Renal pelvis (tissue), 4 donors: Measurements from ENCODE around the gene HOMER2. TPM values are rescaled to one million over a fixed set of nuclear protein-coding genes. Genes with fewer than 3 reads are reported as not detected.
"Not testable (repeated sequence)": the region's sequence is repeated elsewhere in the genome, so short reads cannot be mapped to it uniquely, and the experiment has no call there.

Source experiments
- DNase-seq: peaks from one replicate; pipeline ENCODE4 v3.0.0-alpha.2; 2013
- polyA plus RNA-seq, 3 donors: library from polyadenylated mRNA; unstranded; fragments of 120-200 nt; gene quantifications; one replicate each; pipeline ENCODE4 v1.2.1, GENCODE V29; 2013; ENCODE audit not compliant: insufficient read length in 3 of 3

Gene HOMER2
- polyA plus RNA-seq, 3 donors, result 31.9 to 35.8 (median 33.9) TPM

DNA sequence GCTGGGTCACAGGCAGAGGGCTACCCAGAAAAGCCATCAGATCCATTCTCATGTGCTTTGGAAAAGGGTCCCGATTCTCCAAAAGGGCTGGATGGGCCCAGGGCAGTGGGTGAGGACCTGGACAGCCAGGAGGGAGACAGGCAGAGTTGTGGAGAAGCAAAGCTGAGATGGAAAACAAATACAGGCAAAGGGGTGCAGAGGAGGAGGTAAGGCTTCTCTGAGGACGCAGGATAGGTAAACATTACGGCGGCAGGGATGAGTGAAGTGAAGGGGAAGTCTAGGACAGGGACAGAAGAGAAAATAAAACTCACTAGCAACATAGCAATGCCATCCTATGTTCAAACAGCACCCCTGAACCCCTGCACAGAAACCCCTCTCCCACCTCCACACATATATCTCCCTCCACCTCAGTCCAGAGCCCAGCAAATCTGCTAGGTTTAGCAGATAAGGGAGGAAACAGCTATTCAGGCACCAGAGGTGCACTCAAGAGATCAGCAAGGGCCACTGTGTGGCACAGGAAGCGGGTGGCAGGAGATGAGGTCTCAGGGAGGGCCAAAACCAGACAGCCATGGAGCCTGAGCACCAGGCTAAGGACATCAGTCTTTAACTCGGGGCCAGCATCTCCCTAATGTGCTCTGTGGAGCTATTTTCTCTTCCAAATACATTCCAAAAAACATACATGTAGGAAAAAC, 51.3 kb downstream of the HOMER2 start:
- DNase-seq, result no peak

DNA sequence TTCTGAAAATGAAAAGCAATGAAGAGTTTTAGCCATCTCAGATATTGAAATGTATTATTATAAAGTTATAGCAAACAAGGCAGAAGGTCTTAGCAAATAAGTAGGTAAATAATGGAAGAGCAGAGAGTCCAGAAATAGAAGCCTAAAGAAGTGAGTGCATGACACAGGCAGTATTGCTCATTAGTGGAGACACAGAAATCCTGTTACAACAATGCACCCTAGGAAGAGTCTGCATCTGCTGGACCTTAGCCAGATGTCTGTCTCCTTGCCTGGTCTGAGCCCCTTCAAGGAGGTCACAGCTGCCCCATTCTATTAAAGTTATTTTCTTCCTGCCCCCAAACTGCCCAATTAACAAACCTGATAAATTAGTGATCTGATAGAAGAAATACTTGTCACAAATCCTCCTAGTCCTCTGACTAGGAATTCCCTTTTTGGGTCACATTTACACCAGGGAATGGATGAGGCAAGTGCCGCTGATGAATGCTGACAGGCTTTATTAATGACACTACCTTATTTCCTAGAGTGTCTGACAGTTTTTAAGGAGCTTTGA, 51.9 kb downstream of the HOMER2 start:
- DNase-seq, result no peak

DNA sequence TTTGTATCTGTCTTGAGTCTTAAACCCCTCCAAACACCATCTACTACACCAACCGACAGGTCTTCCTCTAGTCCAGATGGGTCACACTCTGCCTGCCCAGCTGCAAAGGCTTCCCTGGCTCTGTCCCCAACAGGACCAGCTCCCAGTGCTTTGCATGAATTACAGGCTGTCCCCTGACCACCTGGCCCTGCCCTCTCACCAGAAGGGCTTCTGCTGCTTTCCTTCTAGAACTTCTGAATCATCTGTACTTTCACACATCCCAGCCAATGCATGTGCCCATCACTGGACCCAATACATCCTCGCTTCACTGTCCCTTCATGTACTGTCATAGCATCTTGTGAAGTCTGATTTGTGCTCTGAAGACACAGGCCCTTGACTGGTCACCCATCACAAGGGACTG, 53.6 kb downstream of the HOMER2 start:
- no peak for DNase-seq

DNA sequence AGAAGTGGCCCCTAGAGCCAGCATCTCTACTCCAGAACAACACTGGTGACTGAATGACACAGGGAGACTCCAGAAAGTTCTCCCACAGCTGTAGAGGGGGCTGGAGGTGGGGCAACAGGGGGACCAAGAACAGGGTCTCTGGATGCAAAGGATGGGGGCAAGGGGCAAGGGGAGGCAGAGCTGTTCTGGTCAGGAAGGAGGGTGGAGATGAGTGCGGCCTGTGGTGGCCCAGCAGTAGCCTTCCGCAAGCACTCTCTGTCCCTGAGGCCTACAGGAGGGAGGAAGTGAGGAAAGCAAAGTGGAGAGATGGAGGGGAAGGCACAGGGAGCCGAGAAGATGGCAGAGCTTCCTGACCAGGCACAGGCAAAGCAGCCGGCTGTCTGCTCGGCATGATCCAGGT, 56.5 kb downstream of the HOMER2 start:
- no peak for DNase-seq

DNA sequence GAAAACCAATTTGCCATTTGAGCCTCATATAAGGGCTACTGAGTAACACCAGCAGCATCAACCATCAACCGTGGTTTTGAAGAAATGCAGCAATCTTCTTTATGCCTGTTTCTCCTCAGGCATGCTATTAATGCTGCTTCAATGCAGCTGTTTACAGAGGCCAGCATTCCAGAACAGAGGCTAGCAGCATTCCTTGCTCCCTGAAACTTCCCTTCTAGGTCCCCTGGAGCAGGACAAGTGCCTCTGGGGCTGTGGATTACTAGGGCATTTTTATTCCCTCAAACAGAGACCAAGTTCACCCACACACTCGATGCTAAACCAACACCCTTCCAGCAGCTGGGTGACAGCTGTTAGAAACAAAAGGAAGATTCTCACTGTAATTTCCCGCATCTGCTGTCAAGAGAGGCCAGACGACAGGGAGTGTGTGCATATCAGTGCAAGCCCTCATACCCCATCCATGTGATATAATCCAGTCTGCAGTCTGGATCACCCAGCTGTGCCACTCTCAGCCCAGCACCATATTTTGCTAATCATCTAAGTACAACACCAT, 57.5 kb downstream of the HOMER2 start:
- peak; percentile 16 for DNase-seq

DNA sequence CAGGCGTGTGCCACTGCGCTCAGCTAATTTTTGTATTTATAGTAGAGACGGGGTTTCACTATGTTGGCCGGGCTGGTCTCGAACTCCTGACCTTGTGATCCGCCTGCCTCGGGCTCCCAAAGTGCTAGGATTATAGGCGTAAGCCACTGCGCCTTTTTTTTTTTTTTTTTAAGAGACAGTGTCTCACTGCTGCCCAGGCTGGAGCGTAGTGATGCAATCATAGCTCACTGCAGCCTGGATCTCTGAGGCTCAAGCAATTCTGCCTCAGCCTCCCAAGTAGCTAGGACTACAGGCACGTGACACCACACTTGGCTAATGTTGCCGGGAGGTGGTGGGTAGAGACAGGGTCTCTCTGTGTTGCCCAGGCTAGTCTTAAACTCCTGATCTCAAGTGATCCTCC, 59.0 kb downstream of the HOMER2 start:
- not testable (repeated sequence) for DNase-seq

DNA sequence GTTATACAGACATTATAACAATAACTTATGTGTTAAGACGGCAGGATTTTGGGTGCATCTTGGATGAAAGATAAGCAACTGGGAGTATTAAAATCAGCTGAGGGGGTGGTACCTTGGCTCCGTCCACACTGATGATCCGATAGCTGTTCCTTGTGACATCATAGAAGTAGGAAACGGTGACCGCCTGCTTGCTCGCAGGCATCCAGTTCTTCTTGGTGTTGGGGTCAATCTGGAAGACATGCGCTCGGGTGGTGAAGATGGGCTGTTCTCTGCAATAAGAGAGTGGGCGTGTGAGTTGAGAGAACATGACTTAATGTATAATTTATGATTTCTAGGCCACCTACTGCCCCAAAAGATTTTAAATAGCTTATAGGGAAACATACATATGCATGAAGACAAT, 59.9 kb downstream of the HOMER2 start:
- DNase-seq, result no peak

DNA sequence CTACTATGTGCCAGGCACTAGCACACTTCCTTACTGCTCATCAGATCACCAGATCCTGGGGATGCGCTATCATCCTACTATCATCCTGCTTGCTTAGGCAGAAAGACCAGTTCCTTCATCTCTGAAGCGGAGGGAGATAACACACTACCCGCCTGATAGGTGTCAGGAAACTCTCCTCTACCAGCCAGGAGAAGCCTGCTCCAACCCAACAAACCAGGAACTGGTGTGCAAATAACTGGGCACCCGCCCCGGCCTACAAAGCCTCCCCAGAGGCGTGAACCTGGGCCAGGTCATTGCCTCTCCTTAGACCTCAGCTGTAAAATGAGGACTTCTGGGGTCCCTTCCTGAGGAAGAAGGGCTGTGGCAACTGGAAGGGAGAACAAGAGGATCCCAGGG, 61.5 kb downstream of the HOMER2 start:
- DNase-seq, result no peak

DNA sequence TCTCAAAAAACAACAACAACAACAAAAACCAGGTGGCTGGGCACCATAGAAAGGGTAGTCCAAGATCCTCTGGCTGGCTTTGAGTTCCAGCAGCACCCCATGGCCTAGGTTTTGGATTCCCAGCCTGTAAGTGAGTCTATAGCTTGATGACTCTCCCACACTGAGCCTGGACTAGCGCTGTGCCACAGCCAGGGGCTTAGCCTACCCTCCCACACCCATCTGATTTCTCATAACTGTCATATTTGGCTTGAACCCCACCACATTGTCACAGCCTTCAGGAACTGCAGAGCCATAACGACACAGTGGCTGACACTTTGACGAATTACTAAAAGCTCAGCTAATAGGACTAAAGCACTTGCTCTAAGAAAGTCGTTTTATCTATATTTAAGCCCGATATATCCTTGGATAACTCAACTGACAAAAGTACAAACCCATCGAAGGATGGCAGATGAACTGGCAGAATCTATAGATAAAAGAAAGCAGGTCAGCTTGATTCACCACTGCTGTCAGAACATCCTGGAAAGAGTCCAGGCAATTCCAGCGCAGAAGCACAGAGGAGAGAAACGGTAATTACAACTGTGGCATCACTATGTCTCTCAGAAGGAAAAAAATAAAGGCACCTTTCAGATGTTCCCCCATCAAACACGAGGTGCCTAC, 62.1 kb downstream of the HOMER2 start:
- no peak for DNase-seq

DNA sequence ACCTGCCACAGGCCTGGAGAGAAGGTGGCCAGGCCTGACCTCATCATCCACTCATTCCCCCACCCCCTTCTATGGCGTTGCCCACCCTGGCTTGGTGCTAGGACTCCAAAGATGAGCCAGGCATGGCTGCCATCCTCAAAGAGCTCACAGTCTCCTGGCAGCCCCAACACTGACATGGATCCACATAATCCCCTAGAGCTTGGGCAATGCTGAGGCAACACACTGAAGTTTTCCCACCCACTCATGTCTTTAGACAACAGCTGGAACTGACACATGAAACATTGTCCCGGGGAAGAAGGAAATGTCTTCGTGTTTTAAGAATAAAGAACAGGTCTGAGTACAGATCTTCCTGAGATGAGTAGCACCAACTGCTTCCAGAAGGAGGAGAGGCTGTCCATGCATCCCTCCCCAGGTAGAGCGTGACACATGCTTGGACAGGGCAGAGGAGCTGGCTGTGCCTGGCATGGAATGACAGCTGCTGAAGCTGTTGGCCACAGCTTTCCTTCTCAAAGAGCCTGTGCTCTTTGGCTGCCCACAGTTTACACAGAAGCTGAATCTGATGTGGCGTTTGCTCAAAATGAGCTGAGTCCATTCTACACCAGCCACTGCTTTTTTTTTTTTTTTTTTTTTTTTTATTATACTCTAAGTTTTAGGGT, 70.1 kb downstream of the HOMER2 start:
- no peak for DNase-seq

DNA sequence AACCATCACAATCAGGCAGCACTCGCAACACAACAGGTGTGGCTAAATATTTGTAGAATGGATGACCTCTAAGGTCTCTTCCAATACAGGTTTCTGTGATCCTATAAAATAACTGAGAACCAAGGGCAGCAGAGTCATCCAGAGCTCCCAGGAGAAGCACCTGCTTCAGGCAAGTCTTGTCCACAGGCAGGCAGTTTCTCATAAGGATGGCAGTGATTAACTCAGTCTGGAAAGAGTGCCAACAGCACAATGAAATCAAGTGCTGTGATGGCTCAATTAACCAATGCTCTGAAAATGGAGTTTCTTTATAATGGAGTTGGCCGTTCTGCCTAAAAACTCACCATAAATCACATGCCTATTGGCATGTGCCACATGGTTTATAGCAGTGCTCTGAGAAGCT, 70.8 kb downstream of the HOMER2 start:
- DNase-seq, result no peak

DNA sequence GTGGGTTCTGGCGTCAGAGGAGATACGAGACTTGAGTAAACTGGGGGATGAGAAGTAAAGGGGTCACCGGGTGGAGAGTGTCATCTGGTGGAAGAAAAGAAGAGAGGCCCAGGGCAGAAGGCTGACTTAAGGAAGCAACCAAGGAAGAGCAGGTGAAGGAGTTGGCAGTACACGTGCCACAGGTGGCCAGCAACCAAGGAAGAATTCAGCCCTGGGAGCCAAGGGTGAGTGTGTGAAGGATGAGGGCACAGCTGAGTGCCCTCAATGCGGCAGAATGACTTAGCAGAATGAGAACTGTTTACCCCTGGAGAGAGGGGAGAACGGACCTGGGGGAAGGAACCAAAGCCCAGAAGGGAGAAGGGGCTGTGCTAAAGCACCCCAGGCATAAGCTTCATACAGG, 71.8 kb downstream of the HOMER2 start:
- no peak for DNase-seq

DNA sequence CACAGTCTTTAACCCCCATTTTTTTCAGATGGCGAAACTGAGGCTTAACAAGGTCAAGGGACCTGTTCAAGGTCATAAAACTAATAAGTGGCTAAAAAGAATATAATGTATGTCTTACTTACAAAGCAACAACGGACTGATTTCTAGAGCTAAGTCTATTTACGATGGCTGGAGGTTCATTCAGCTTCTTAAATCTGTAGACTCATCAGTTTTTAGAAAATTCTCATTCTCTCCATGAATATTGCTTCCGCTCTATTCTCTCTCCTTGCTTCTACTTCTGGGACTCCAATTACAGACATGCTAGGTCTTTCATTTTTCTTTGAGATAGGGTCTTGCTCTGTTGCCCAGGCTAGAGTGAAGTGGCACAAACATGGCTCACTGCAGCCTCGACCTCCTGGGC, 74.2 kb downstream of the HOMER2 start:
- no peak for DNase-seq

DNA sequence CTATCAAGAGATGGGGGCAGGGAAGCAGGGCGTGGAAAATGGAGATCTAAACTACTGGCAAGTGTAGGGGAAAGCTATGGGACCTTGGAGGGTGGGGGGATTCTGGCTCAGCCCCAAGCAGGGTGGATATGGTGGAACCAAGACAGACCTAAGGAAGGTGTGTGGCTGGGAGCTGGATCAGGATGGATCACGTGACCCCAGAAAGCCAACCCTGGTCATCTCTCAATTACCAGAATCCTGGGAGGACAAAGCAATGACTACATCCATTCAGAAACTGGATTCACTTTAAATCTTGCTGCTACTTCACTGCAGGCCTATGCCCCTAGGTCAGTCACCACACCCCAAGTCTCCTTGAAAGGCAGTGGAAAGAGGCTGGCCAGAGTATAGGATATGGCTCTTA, 74.7 kb downstream of the HOMER2 start:
- no peak for DNase-seq

DNA sequence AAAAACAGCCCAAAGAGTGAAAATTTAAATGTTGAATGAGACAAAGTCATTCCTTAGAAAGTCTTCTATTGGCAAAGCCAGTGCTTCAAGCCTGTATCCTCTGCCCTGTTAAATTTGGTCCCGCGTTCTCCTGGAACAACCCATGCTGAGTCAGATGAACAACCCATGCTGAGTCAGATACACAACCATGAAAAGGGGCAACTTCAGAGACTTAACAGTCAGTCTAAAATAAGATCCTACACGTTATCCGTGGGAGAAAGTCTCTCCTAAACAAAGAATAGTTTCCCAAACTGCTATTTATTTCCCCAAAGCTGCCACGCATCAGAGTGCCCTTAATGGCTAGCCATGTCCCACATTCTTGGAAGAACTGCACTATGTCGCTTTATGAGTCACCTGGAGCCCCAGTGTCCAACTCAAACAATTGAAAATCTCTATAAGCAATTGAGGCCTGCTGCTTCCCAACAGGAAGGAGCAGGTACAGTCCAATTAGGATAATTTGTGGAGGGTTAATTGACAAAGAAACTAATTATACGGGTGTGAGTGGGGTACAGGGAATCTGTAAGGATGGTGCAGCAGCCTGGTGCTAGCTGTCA, 77.0 kb downstream of the HOMER2 start:
- DNase-seq, result no peak

DNA sequence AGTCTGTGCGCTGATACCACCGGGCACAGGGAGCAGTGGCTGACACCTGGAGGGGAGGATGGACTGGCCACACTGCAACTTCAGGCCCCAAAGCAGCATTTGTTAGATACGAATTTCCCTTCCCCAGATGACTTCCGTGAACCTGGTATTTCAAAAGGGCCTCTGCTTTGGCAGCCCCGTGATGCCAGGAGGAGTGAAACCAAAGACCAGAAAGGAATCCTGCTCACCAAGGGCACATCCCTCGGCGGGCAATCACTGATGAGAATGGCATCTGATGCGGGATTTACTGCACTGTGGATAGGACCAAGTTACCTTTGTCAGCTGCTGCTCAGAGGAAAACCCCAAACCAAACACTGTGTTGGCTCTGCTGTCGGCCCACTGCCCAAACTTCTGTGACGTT, 77.6 kb downstream of the HOMER2 start:
- DNase-seq, result no peak

DNA sequence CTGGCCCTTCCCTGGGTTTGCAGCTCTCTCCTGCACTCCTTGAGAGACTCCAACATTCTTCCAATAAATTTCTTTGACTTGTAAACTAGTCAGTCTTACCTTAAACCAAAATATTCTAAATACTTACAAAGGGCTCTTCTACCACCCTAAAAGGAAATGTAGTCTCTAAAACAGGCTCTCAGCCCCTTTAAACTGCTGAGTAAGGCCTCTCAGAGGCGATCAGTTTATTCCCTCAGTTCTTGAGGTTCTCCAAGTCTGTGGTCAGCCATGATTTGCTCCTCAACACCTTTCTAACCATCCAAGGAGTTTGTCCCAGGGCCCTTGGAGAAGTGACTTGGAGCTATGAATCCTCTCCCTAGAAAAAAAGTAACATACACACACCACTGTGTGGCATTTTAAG, 78.3 kb downstream of the HOMER2 start:
- DNase-seq, result no peak

DNA sequence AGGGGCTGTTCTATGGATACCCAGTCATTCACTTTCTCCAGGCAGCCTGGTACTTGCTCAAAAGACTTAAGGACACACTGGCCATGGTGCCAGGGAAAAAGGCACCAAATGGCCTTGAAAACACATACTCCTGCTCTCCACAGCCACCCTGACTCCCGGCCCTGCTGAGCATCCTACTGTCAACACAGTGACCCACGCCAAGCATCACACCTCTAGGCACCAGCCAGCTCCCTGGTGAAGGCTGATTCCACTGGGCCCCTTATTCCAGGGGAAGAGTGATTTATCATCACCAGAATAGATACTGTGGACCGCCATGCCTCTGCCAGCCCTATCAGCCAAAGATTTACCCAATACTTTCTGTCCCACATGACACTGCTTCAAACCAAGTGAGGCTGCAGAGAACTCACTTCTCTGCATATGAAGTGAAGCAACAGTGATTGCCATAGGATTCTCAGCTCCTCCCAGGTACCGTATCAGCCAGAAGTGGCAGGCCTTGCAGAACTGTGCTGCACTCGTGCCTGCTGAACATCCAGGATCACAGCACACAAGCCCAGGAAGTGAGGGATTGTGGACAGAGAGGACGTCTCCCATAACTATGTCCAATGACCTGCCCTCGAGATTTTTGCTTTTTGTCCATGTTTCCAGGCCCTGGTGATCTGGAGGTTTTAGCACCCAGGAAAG, 79.4 kb downstream of the HOMER2 start:
- no peak for DNase-seq

DNA sequence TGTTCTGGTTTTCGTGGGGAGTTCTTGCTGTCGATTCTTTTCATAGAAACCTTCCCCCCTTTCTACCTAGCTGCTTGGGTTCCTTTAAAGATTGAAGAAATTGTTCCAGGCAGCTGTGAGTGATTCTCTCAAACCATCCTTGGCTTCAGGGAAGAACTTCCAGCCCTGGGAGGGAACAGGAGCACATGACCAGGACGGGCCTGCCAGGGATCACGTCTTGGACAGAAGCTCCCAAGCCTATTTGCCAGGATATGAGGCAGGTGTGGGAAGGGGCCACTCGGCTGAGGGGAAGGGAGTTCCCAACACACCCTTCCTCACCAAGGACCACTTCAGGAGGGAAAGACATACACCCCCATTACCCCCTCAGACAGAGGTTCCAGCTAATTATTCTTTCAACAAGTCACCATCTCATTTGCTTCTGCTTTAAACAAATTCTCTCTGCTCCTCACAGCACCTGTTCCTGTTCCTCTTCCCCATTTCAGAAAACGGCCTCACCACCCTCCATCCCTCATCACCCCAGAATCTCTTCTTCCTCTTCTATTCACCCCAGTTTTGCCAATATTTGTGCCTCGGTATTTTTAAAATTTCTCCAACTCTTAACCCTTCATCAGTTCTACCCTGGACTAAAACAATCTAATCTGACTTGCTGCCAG, 80.6 kb downstream of the HOMER2 start:
- DNase-seq, result no peak

DNA sequence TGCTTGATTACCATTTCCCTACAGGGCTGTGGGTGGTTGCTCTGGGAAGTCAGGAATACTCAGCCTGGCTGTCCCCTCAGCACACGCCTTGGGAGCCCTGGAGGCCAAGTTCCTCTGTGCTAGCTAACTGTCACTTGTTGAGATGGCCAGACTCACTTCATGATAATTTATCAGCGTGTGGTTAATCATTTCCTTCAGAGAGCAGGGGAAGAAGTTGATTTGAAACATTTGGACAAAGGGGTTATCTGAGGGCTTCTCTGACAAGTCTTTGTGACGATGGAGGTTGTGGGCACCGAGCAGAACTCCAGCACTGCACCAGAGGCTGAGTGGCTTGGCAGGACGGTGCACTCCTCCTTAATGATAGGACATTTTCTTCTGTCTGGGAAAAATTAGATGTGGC, 81.2 kb downstream of the HOMER2 start:
- DNase-seq, result no peak

DNA sequence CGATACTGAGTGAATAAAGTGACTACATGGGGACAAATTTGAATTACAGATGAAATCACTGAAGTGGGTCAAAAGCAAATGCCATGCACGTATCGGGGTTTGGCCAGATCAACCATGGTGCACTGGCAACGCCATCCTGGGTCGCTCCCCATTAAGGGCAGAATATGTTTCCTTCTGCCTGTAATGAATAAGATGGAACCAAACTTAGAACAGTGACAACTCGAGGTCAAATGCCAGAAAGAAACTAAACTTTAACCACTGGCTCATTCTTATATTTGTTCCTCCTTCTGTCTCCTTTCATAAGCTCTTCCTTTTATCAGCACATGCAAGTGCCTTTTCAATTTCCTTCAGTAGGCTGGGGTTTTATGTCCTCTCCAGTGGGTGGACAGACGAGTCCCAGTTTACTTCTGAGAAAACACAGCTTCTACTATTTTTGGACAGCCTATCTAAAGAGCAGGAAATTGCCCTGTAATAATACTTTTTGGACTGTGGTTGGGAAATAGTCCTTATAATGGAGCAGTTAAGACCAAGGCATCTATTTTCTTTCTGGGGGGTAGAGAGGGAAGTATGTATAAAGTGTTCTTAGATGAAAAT, 81.7 kb downstream of the HOMER2 start:
- no peak for DNase-seq
